GM21390 (cell line): Measurements from ENCODE around the gene BOLA3.
"Not testable (repeated sequence)": the region's sequence is repeated elsewhere in the genome, so short reads cannot be mapped to it uniquely, and the experiment has no call there.

Experiments
- ATAC-seq: cut with Tn5 transposase; IDR thresholded peaks from one replicate; pipeline ENCODE4 v1.9.1; 2021; ENCODE audit not compliant: unreplicated experiment

BOLA3 gene

GRCh38 chr2:74105413-74105812 is 42.3 kb downstream of the BOLA3 start:
- no peak for ATAC-seq

- no peak for ATAC-seq
Measured at GRCh38 chr2:74104839-74105238, 42.9 kb downstream of the BOLA3 start.

GRCh38 chr2:74103763-74104162 is 43.9 kb downstream of the BOLA3 start:
- no peak for ATAC-seq

GRCh38 chr2:74102516-74102915 is 45.2 kb downstream of the BOLA3 start:
- ATAC-seq: no peak

DNA sequence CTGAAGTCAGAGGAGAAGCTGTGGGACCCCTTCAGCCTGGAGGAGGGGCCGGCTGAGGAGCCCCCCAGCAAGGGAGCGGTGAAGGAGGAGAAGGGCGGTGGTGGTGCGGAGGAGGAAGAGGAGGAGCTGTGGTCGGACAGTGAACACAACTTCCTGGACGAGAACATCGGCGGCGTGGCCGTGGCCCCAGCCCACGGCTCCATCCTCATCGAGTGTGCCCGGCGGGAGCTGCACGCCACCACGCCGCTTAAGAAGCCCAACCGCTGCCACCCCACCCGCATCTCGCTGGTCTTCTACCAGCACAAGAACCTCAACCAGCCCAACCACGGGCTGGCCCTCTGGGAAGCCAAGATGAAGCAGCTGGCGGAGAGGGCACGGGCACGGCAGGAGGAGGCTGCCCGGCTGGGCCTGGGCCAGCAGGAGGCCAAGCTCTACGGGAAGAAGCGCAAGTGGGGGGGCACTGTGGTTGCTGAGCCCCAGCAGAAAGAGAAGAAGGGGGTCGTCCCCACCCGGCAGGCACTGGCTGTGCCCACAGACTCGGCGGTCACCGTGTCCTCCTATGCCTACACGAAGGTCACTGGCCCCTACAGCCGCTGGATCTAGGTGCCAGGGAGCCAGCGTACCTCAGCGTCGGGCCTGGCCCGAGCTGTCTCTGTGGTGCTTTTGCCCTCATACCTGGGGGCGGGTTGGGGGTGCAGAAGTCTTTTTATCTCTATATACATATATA is 46.0 kb downstream of the BOLA3 start:
- no peak for ATAC-seq

DNA sequence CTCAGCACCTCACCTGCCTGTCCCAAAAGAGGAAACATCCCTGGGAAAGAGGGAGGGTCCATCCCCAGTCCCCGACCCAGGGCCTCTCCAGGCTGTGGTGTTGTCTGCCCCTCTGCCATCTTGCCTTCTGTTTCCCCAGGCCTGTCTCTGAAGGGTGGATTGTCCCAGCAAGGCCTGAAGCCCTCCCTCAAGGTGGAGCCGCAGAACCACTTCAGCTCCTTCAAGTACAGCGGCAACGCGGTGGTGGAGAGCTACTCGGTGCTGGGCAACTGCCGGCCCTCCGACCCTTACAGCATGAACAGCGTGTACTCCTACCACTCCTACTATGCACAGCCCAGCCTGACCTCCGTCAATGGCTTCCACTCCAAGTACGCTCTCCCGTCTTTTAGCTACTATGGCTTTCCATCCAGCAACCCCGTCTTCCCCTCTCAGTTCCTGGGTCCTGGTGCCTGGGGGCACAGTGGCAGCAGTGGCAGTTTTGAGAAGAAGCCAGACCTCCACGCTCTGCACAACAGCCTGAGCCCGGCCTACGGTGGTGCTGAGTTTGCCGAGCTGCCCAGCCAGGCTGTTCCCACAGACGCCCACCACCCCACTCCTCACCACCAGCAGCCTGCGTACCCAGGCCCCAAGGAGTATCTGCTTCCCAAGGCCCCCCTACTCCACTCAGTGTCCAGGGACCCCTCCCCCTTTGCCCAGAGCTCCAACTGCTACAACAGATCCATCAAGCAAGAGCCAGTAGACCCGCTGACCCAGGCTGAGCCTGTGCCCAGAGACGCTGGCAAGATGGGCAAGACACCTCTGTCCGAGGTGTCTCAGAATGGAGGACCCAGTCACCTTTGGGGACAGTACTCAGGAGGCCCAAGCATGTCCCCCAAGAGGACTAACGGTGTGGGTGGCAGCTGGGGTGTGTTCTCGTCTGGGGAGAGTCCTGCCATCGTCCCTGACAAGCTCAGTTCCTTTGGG is 47.2 kb downstream of the BOLA3 start:
- no peak for ATAC-seq

GRCh38 chr2:74099835-74100234 is 47.9 kb downstream of the BOLA3 start:
- ATAC-seq: no peak

- no peak for ATAC-seq
Measured at GRCh38 chr2:74099271-74099670, 48.4 kb downstream of the BOLA3 start.

- no peak for ATAC-seq
Measured at GRCh38 chr2:74097574-74097973, 50.1 kb downstream of the BOLA3 start.

GRCh38 chr2:74096052-74096451 is 51.7 kb downstream of the BOLA3 start:
- ATAC-seq: no peak

DNA sequence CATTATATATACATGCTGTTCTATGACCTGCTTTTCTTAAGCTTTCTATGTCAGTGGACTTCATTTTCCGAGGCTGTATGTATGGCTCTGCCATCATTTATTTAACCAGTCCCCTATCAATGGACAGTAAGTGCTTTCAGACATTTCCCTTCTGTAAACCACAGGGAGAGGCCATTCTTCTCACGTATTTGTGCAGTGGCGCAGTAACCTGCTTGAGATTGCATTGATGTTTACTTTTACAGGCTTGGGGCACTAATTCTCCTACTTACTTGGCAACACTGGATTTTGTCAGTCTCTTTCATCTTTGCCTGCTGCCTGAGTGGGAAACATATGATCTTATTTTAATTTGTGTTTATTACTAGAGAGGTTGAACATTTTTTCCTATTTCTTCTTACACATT is 52.1 kb downstream of the BOLA3 start:
- no peak for ATAC-seq

DNA sequence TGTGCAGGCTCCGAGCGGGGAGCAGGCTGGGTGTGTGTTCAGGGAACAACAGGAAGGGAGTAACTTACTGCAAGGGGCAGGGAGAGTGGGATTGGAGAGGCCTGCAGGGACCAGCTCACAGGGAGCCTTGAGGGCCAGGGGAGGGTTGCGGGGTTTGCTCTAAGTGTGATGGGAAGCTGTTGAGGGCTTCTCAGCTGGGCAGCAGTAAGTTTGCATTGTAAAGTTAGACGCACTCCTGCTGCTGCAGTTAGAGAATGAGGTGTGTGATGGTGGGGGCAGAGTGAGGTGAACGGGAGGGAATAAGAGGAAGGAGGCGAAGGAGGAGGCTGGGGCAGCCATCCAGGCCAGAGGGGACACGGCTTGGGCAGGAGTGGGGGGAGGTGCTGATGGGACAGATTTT is 53.4 kb downstream of the BOLA3 start:
- no peak for ATAC-seq

DNA sequence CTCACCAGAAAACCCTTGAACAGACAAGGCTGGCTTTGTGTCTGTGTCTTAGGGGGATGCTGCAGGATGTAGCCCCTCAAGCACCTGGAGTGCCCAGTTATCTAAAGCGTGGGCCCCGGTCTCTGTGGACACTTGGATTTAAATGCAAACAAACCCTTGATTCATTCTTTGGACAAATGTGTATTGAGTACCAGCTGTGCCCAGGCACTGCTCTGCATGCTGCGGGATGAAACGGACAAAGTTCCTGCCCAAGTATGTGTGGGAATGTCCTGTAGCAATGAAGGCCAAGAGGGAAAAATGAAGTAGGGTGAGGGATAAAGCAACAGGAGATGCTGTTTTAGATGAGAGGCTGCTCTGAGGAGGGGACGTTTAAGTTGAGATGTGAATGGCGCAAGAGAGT is 53.9 kb downstream of the BOLA3 start:
- ATAC-seq: no peak

DNA sequence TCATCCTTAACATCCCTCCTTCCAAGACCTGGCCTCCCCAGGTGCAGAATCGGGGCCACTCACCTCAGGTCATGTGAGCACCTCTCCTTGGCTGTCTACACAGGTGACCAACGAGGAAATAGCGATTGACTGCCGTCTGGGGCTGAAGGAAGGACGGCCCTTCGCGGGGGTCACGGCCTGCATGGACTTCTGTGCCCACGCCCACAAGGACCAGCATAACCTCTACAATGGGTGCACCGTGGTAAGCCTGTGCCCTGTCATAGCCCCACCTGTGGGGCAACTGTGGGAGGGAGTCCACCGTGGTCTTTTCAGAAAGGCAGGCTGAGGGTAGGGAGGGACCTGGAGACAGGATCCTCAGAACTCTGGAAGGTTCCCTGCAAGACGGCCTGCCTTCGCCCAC is 54.3 kb downstream of the BOLA3 start:
- ATAC-seq: no peak

DNA sequence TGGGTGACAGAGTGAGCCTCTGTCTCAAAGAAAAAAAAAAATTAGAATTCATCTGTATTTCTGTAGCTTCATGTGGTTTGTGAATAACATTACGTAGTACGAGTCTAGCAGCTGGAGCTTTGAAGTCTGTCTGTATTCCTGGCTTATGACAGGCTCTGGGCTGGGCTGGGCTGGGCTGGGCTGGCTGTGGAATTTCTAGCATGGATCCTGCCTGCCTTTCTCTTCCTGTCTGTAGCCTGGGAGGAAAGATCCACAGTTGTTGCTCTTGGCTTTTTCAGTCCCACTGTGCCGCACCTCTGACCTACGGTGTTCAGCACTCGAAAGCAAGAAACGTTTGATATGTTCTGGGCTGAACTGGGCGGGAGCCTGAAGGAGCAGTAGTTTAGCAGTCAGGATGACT is 55.4 kb downstream of the BOLA3 start:
- no peak for ATAC-seq

DNA sequence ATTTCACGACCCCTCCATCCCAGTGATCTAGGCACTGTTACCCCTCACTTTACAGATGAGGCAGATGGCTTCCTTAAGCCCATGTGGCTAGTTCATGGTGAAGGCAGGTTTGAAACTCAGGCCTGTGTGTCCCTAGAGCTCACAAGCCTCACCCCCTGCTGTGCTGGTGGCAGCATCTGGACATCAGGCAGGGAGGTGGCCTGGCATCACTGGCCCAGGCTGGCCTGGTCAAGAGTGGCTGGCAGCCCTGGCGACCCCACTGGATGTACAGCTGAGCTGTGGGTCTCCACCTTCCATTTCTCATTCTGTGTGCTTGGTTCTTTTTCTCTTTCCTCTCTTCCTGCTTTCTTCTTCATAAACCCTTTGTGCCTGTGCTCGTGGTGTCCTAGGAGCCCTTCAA is 56.3 kb downstream of the BOLA3 start:
- ATAC-seq: no peak

- no peak for ATAC-seq
Measured at GRCh38 chr2:74089816-74090745, 57.6 kb downstream of the BOLA3 start.

DNA sequence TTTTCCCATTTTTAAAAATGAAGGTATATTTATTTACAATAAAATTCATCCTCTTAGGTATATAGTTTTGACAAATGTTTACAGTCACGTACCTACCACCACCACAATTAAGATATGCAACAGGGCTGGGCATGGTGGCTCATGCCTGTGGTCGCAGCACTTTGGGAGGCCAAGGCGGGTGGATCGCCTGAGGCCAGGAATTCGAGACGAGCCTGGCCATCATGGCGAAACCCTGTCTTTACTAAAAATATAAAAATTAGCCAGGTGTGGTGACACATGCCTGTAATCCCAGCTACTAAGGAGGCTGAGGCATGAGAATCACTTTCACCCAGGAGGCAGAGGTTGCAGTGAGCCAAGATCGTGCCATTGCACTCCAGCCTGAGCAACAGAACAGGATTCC is 59.0 kb downstream of the BOLA3 start:
- not testable (repeated sequence) for ATAC-seq

DNA sequence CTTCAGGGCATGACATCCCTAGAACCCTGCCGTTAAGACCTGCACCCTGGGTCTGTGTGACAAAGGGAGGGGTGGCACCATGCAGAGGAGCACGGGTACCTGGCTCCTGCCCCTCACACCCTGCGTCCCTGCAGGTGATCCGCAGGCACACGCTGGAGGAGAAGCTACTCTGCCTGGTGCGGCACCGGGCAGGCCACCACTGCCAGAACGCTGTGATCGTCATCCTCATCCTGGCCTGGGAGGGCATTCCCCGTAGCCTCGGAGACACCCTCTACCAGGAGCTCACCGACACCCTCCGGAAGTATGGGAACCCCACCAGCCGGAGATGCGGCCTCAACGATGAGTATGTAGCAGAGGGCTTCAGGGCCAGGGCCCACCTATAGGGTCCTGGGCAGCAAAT is 60.0 kb downstream of the BOLA3 start:
- ATAC-seq: no peak

GRCh38 chr2:74086021-74086420 is 61.7 kb downstream of the BOLA3 start:
- ATAC-seq: no peak
